Cortex of kidney (tissue), 1 donor: ENCODE results near the gene GGT5.
"Not testable (repeated sequence)": the region's sequence is repeated elsewhere in the genome, so short reads cannot be mapped to it uniquely, and the experiment has no call there.

Experiments
- DNase-seq: peaks from one replicate; lab custom pipeline; 2025; lab: John Stamatoyannopoulos, UW

The GGT5 gene

GRCh38 chr22:24205438-24206195 is 39.3 kb downstream of the GGT5 start:
- DNase-seq: no peak

GRCh38 chr22:24203856-24204255 is 41.0 kb downstream of the GGT5 start:
- not testable (repeated sequence) for DNase-seq

- DNase-seq: no peak
Observed at GRCh38 chr22:24201681-24202614, 42.9 kb downstream of the GGT5 start.

- DNase-seq: no peak
Observed at GRCh38 chr22:24200619-24201212, 44.2 kb downstream of the GGT5 start.

- DNase-seq: no peak
Observed at GRCh38 chr22:24198682-24199052, 46.2 kb downstream of the GGT5 start.

- DNase-seq: no peak
Observed at GRCh38 chr22:24191893-24192292, 53.0 kb downstream of the GGT5 start.

- no peak for DNase-seq
Observed at GRCh38 chr22:24191381-24191841, 53.5 kb downstream of the GGT5 start.

- no peak for DNase-seq
Observed at GRCh38 chr22:24190596-24191208, 54.2 kb downstream of the GGT5 start.

GRCh38 chr22:24190159-24190540 is 54.7 kb downstream of the GGT5 start:
- no peak for DNase-seq

GRCh38 chr22:24189249-24190158 is 55.4 kb downstream of the GGT5 start:
- no peak for DNase-seq

GRCh38 chr22:24188705-24189248 is 56.1 kb downstream of the GGT5 start:
- no peak for DNase-seq

GRCh38 chr22:24187731-24188644 is 56.9 kb downstream of the GGT5 start:
- no peak for DNase-seq

GRCh38 chr22:24186892-24187670 is 57.8 kb downstream of the GGT5 start:
- no peak for DNase-seq

- DNase-seq: no peak
Observed at GRCh38 chr22:24186352-24186740, 58.5 kb downstream of the GGT5 start.

- DNase-seq: no peak
Observed at GRCh38 chr22:24185501-24186351, 59.2 kb downstream of the GGT5 start.

- DNase-seq: no peak
Observed at GRCh38 chr22:24185001-24185500, 59.8 kb downstream of the GGT5 start.

GRCh38 chr22:24184057-24184798 is 60.7 kb downstream of the GGT5 start:
- DNase-seq: no peak
